K562 treated with DMSO at 1 percent for 12 hours (cell line): ENCODE results near the gene ABCB6. TPM values are rescaled to one million over a fixed set of nuclear protein-coding genes. Genes with fewer than 3 reads are reported as not detected.

Experiments
- total RNA-seq: library from RNA; unstranded; fragments of 300-600 nt; gene quantifications from 2 replicates; pipeline ENCODE4 v1.2.3, GENCODE V29; 2022; ENCODE audit not compliant: insufficient read depth

ABCB6 gene
- total RNA-seq = 16.1 and 16.6 TPM in 2 replicates

DNA sequence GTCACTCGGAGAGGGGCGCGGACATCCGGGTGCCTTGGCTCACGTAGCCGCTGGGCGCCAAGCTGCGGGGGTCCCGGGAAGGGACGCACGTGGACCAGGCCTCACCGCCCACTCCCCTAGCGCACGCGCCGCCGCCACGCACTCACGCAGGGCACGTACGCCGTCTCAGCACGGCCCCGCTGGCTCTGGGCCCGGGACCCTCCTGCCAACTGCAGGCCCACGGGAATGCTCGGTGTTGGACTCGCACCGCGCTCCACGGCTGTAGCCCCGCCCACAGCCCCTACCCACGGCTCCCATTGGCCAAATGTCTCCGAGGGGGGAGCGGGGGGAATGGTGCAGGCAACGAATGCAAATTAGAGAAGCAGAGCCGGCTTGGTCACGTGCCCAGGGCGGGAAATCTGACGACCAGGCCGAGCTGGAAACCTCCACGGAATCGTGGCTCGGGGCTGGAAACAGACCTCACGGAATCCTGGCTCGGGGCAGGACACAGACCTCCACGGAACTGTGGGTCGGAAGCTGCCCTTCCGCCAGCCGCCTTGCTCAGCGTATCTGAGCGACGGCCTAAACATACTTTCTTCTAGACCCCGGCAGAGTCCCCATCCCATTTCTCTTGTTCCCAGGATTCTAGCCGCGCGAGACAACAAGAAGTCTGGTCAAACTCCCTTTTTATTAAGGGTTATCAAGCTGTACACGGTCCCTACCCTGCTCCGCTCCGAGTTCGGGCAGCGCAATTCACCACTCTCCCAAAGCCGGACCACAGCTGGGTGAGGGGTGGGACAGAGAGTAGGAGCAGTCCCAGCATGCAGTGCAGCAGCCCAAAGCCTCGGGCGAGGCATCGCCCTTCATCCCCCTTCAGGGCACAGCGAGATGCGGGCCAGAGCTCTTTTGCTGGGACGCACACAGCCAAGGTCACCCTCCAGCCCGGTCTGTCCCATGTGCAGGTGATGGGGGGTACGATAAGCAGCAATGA, at the start of gene ABCB6:
TSS of gene ABCB6 (minus strand) at position 227 of the 970 bp plus-strand sequence. CDS start 285 bp downstream, outside the sequence.

GRCh38 chr2:219253753-219254589, 35.2 kb upstream of the ABCB6 start, which contains the start of gene TUBA4A:
TSS of gene TUBA4A (minus strand) at chr2:219253918. CDS start at chr2:219253858, 60 bp downstream.

GRCh38 chr2:219252900-219253752, 34.4 kb upstream of the ABCB6 start, which contains the start of gene TUBA4B:
TSS of gene TUBA4B (plus strand) at chr2:219253243. CDS start at chr2:219253408, 165 bp downstream.

GRCh38 chr2:219245148-219245898, 26.6 kb upstream of the ABCB6 start, which contains the start of the genes GLB1L and STK16:
TSS of gene GLB1L (minus strand) at chr2:219245444. CDS start at chr2:219243573, 1,871 bp downstream.
TSS of gene STK16 (plus strand) at chr2:219245479. CDS start at chr2:219246000, 521 bp downstream.

GRCh38 chr2:219229305-219230058, 10.7 kb upstream of the ABCB6 start, which contains the start of the genes ANKZF1 and ATG9A:
TSS of gene ANKZF1 (plus strand) at chr2:219229806. CDS start at chr2:219230258, 452 bp downstream.
TSS of gene ATG9A (minus strand) at chr2:219229636. CDS start at chr2:219228024, 1,612 bp downstream.

GRCh38 chr2:219206328-219207133, 12.2 kb downstream of the ABCB6 start, which contains the start of gene ZFAND2B:
TSS of gene ZFAND2B (plus strand) at chr2:219206782. CDS start at chr2:219206988, 206 bp downstream.

GRCh38 chr2:219177552-219178376, 41.0 kb downstream of the ABCB6 start, which contains the start of gene RETREG2:
TSS of gene RETREG2 (plus strand) at chr2:219178275. CDS start at chr2:219178353, 78 bp downstream.

DNA sequence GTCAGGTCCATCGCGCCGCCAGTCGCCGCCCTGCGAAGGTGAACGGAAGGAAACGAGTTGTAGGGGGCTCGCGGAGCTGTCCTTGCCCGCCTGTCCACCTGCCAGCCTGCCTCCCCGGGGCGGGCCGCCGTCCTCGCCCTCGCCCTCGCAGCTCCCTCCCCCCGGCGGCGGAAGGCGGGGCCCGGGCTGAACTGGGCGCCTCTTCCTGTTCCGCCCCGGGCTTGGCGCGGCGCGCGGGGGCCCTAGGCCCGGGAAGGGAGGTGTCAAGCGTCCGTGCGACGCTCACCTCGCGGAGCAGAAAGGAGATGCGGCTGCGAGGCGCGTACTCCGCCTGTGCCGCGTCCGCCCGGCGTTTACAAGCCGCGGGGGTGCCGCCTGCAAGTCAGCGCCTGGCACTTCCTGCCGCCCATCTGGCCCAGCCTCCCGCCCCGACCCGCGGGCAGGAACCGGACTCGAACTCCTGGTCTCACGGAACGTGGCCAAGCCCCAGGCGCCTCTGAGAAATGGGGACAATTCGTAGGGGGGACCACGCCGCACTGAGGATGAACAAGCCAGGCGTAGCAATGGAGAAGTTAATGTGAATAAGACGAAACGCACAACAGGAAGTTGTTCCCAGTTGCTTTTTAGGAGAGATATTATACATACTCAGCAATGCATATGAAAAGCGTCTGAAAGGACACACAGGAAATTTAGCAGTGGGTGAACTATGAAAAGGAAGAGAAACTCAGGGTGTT, 41.8 kb downstream of the ABCB6 start, which contains the start of gene CNPPD1:
TSS of gene CNPPD1 (minus strand) at position 108 of the 734 bp plus-strand sequence. CDS start at position 11, 97 bp downstream.

GRCh38 chr2:219169930-219170654, 48.7 kb downstream of the ABCB6 start, which contains the start of gene SLC23A3:
TSS of gene SLC23A3 (minus strand) at chr2:219170029. CDS start at chr2:219169984, 45 bp downstream.

GRCh38 chr2:219160186-219161017, 58.4 kb downstream of the ABCB6 start, which contains the start of gene NHEJ1:
TSS of gene NHEJ1 (minus strand) at chr2:219160815. CDS start at chr2:219158362, 2,453 bp downstream.

Other genes with a start within 250 kb of the ABCB6 start
- gene FEV, start 233.8 kb downstream of the ABCB6 start, total RNA-seq = 0.60 TPM in 1 of 2 replicates, not detected in the other
- gene CRYBA2, start 225.5 kb downstream of the ABCB6 start, total RNA-seq = not detected in 2 replicates
- gene CFAP65, start 177.4 kb downstream of the ABCB6 start, total RNA-seq = not detected in 2 replicates
- not detected in 2 replicates for gene IHH, start 158.0 kb downstream of the ABCB6 start, total RNA-seq
- gene NHEJ1, start 58.1 kb downstream of the ABCB6 start, total RNA-seq = 6.9 and 12.1 TPM in 2 replicates
- 1.5 TPM in 1 of 2 replicates, not detected in the other for gene SLC23A3, start 48.9 kb downstream of the ABCB6 start, total RNA-seq
- gene CNPPD1, start 42.0 kb downstream of the ABCB6 start, total RNA-seq = 54.9 and 63.8 TPM in 2 replicates
- gene RETREG2, start 40.7 kb downstream of the ABCB6 start, total RNA-seq = 22.8 and 41.0 TPM in 2 replicates
- 42.7 and 47.8 TPM in 2 replicates for gene ZFAND2B, start 12.2 kb downstream of the ABCB6 start, total RNA-seq
- 17.1 and 36.5 TPM in 2 replicates for gene ATG9A, start 10.7 kb upstream of the ABCB6 start, total RNA-seq
- gene ANKZF1, start 10.8 kb upstream of the ABCB6 start, total RNA-seq = 24.2 and 34.6 TPM in 2 replicates
- 2.0 and 7.4 TPM in 2 replicates for gene GLB1L, start 26.5 kb upstream of the ABCB6 start, total RNA-seq
- 21.3 and 23.7 TPM in 2 replicates for gene STK16, start 26.5 kb upstream of the ABCB6 start, total RNA-seq
- gene TUBA4B, start 34.3 kb upstream of the ABCB6 start, total RNA-seq = not detected in 2 replicates
- 69.3 and 74.9 TPM in 2 replicates for gene TUBA4A, start 35.0 kb upstream of the ABCB6 start, total RNA-seq
- gene DNAJB2, start 60.4 kb upstream of the ABCB6 start, total RNA-seq = 28.4 and 29.6 TPM in 2 replicates
- gene PTPRN, start 90.4 kb upstream of the ABCB6 start, total RNA-seq = not detected in 2 replicates
- gene RESP18, start 113.8 kb upstream of the ABCB6 start, total RNA-seq = not detected in 2 replicates
- gene DNPEP, start 169.0 kb upstream of the ABCB6 start, total RNA-seq = 51.2 and 77.3 TPM in 2 replicates
- 15.2 and 15.7 TPM in 2 replicates for gene DES, start 199.4 kb upstream of the ABCB6 start, total RNA-seq
- gene SPEG, start 215.9 kb upstream of the ABCB6 start, total RNA-seq = 7.1 and 13.8 TPM in 2 replicates